ENCODE results near the gene KCTD14. TPM values are rescaled to one million over a fixed set of nuclear protein-coding genes. Genes with fewer than 3 reads are reported as not detected.
"Not testable (repeated sequence)": the region's sequence is repeated elsewhere in the genome, so short reads cannot be mapped to it uniquely, and the experiment has no call there.

Gene KCTD14
- total RNA-seq, 1 donor from 2014 or later = 0.24 TPM

GRCh38 chr11:78050964-78051831 lies 28.1 kb upstream of the KCTD14 start:
- intact Hi-C loops (cut with DNase I) = no loop called here
- no peak for ATAC-seq
- DNase-seq (ENCODE audit: missing footprints) = no peak

- no peak for DNase-seq (ENCODE audit: missing footprints)
- no peak for ATAC-seq
- intact Hi-C loops (cut with DNase I) = loop anchor here (5.0 kb wide), 1 partner anchor 52 kb away; no protein-coding TSS in a partner anchor
Measured at GRCh38 chr11:78049348-78049747, 26.3 kb upstream of the KCTD14 start.

GRCh38 chr11:78048561-78048960 lies 25.5 kb upstream of the KCTD14 start:
- DNase-seq (ENCODE audit: missing footprints) = no peak
- ATAC-seq = no peak
- intact Hi-C loops (cut with DNase I) = loop anchor here (5.0 kb wide), 1 partner anchor 51 kb away; no protein-coding TSS in a partner anchor

- DNase-seq (ENCODE audit: missing footprints) (no peak), ATAC-seq (no peak)
- intact Hi-C loops (cut with DNase I) = loop anchor here (5.0 kb wide), 1 partner anchor 49 kb away; no protein-coding TSS in a partner anchor
Measured at GRCh38 chr11:78046486-78046854, 23.4 kb upstream of the KCTD14 start.

GRCh38 chr11:78045851-78046485 lies 22.9 kb upstream of the KCTD14 start:
- DNase-seq (ENCODE audit: missing footprints) = peak; percentile 90
- intact Hi-C loops (cut with DNase I) = loop anchor here (5.0 kb wide), 1 partner anchor 49 kb away; no protein-coding TSS in a partner anchor
- peak; percentile 95 for ATAC-seq

- intact Hi-C loops (cut with DNase I) = loop anchor here (5.0 kb wide), 1 partner anchor 47 kb away; no protein-coding TSS in a partner anchor
- DNase-seq (ENCODE audit: missing footprints) = no peak
- ATAC-seq = no peak
Measured at GRCh38 chr11:78044706-78045105, 21.6 kb upstream of the KCTD14 start.

GRCh38 chr11:78041843-78042440 lies 18.9 kb upstream of the KCTD14 start:
- intact Hi-C loops (cut with DNase I) = no loop called here
- DNase-seq (ENCODE audit: missing footprints) (no peak), ATAC-seq (no peak)

- intact Hi-C loops (cut with DNase I); ATAC-seq: not testable (repeated sequence)
Measured at GRCh38 chr11:78041380-78041719, 18.3 kb upstream of the KCTD14 start.

GRCh38 chr11:78040691-78041379 lies 17.8 kb upstream of the KCTD14 start:
- DNase-seq (ENCODE audit: missing footprints) = no peak
- intact Hi-C loops (cut with DNase I) = no loop called here
- no peak for ATAC-seq

More at GRCh38 chr11:78041380-78041719, 18.3 kb upstream of the KCTD14 start:
- not testable (repeated sequence) for DNase-seq (ENCODE audit: missing footprints)

GRCh38 chr11:78039919-78040671 lies 17.0 kb upstream of the KCTD14 start:
- ATAC-seq = peak; percentile 62
- intact Hi-C loops (cut with DNase I) = no loop called here

GRCh38 chr11:78039391-78039918 lies 16.4 kb upstream of the KCTD14 start:
- intact Hi-C loops (cut with DNase I) = no loop called here
- ATAC-seq (no peak), DNase-seq (ENCODE audit: missing footprints) (no peak)

More at GRCh38 chr11:78039919-78040671, 17.0 kb upstream of the KCTD14 start:
- DNase-seq (ENCODE audit: missing footprints) = no peak

GRCh38 chr11:78038697-78039313 lies 15.7 kb upstream of the KCTD14 start:
- ATAC-seq = no peak
- intact Hi-C loops (cut with DNase I) = no loop called here
- DNase-seq (ENCODE audit: missing footprints) = no peak

GRCh38 chr11:78037825-78038620 lies 14.9 kb upstream of the KCTD14 start:
- DNase-seq (ENCODE audit: missing footprints) (no peak), ATAC-seq (no peak)
- intact Hi-C loops (cut with DNase I) = no loop called here

GRCh38 chr11:78037056-78037455 lies 14.0 kb upstream of the KCTD14 start:
- no peak for DNase-seq (ENCODE audit: missing footprints)
- intact Hi-C loops (cut with DNase I) = no loop called here
- no peak for ATAC-seq

- DNase-seq (ENCODE audit: missing footprints) (no peak), ATAC-seq (no peak)
- intact Hi-C loops (cut with DNase I) = no loop called here
Measured at GRCh38 chr11:78036313-78036712, 13.2 kb upstream of the KCTD14 start.

- ATAC-seq = no peak
- intact Hi-C loops (cut with DNase I) = no loop called here
- DNase-seq (ENCODE audit: missing footprints) = no peak
Measured at GRCh38 chr11:78034623-78035022, 11.5 kb upstream of the KCTD14 start.

- ATAC-seq (no peak), DNase-seq (ENCODE audit: missing footprints) (no peak)
- intact Hi-C loops (cut with DNase I) = no loop called here
Measured at GRCh38 chr11:78033040-78033439, 10.0 kb upstream of the KCTD14 start.

Data from Right ventricle myocardium inferior (tissue), 1 donor.